Ovary (tissue), 9 donors: ENCODE measurements around the gene PRG2. TPM values are rescaled to one million over a fixed set of nuclear protein-coding genes. Genes with fewer than 3 reads are reported as not detected.

Experiments used
- DNase-seq, 5 donors: peaks; one replicate each; pipeline ENCODE4 v3.0.0-alpha.2; 2019 to 2020
- H3K27ac ChIP-seq, 2 donors: fragments of 200-600 bp; one replicate each; pipeline versions ENCODE4 v1.5.1 to v1.8.0; 2019 to 2022
- H3K27me3 ChIP-seq: fragments of 200-600 bp; one replicate; pipeline ENCODE4 v1.8.0; 2022
- H3K36me3 ChIP-seq: fragments of 200-600 bp; sonication (generic); one replicate; pipeline ENCODE4 v1.5.1; 2019
- H3K4me1 ChIP-seq: one replicate; pipeline ENCODE4 v1.8.1; 2013; ENCODE audit warnings: mild to moderate bottlenecking, moderate library complexity; ENCODE audit not compliant: insufficient read depth
- H3K4me3 ChIP-seq: fragments of 200-600 bp; sonication (generic); one replicate; pipeline ENCODE4 v1.5.1; 2017
- H3K9me3 ChIP-seq, 2 donors: fragments of 200-600 bp in 1 of 2; sonication (generic) in 1 of 2; one replicate each; pipeline versions ENCODE4 v1.5.1 to v1.8.1; 2013 to 2019; ENCODE audit warnings: mild to moderate bottlenecking in 1 of 2, moderate library complexity in 1 of 2
- EP300 ChIP-seq: sonication (generic); formaldehyde crosslinking; IDR thresholded peaks from one replicate; pipeline ENCODE4 v1.6.1; 2017; ENCODE audit warnings: antibody characterized with exemption
- POLR2A ChIP-seq: fragments of 450-650 bp; IDR thresholded peaks from one replicate; pipeline ENCODE4 v1.6.1; 2017; ENCODE audit warnings: antibody characterized with exemption, mild to moderate bottlenecking, moderate library complexity
- WGBS, 3 donors: extraction: QIAGEN DNeasy Blood & Tissue Kit in 1 of 3; methylation state at CpG; one replicate each; pipeline versions ENCODE4 v1.1.5 to v1.1.7; 2013 to 2017; 5-methylcytosine and 5-hydroxymethylcytosine counted together
- intact Hi-C, 4 donors: fragments of 100-400 bp; cut with DNase I; formaldehyde crosslinking; loops; one replicate each; pipeline versions ENCODE4 v1.11.0 to v1.15.1; 2022 to 2023
- polyA plus RNA-seq, 2 donors: library from polyadenylated mRNA; stranded (reverse); fragments of 200-250 nt in 1 of 2; fragments of 350-450 nt in 1 of 2; fragmentation: Illumina TruSeq in 1 of 2; extraction: RNeasy Lipid Tissue Mini Kit (QIAGEN cat#74804) in 1 of 2; gene quantifications; one replicate each; pipeline ENCODE4 v1.2.3, GENCODE V29; 2013 to 2014
- total RNA-seq, 7 donors: library from RNA; depleted of rRNA in 2 of 7; stranded (reverse); fragments of >200 nt in 2 of 7; fragmentation: NEBNext Ultra II Directional in 3 of 7; extraction: Animal tissue kit (Norgen Biotek cat#: 25700) in 3 of 7; gene quantifications; one replicate each; pipeline versions ENCODE4 v1.1.0 to v1.2.4, GENCODE V29; 2016 to 2023
- TF ChIP-seq, protein P1 (sequence below), 3 donors: fragments of 450-650 bp in 2 of 3; fragments of 200-600 bp in 1 of 3; IDR thresholded peaks; one replicate each; pipeline versions ENCODE4 v1.5.1 to v1.8.0; 2016 to 2022; ENCODE audit warnings: antibody characterized with exemption in 3 of 3, mild to moderate bottlenecking in 1 of 3
- donor health status: DM: no; HTN: no; CAD: no; lungs with moderate emphysema.
- donor health status: DM: no; HTN: no; CAD: no.
- donor health status: Bipolar disorder and iron deficiency.
- donor health status: DM: yes; HTN: yes; CAD: no.
- donor health status: DM: no; HTN: no; CAD: no.
- donor health status: DM: yes; HTN: yes; CAD: no.

PRG2 gene
- total and polyA plus RNA-seq, 9 donors, result 0.15 TPM; not detected in 8

DNA sequence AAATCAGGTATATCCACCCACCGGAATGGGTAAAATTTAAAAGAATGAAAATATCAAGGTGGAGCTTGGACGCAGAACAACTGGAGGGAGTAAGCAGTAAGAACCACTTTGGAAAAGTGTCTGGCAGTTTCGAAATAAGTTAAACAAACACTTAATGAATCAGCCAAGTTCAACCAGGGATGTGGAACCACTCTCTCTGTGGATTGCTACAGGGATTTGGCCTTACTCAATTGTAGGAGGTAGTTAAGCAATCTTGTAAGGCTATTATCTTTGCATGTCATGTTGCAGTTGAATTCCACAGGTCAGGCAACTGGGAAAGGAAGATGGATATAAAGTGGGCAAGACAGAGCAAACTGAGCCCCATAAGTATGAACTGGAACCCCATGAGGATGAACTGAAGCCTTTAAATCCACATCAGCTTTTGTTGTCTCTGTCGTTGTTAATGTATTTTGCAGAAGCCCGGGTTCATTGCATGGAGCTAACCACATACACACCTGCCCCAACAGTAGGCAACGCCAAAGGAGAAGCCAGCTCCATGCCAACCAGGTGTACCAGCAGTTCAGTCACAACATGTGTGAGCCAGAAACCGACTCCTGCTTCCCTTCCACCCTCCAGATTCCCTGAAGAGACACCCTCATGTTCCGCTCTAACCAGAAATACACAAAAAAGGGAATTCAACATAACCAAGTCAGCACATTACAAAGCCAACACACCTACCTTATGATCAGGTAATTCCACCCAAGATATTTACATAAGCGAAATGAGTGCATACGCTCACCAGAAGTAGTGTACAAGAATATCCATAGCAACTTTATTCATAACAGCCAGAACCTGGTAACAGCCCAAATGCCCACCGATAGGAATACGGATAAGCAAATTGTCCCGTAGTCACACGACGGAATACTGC is 44.4 kb upstream of the PRG2 start:
- H3K27ac ChIP-seq, result no peak overlapping the region
- no peaks in the 10 kb centered on the region for H3K9me3 ChIP-seq
- H3K27me3 ChIP-seq, result no peaks in the 10 kb centered on the region
- no peaks in the 10 kb centered on the region for H3K4me1 ChIP-seq
- no peak overlapping the region for H3K4me3 ChIP-seq
- 67 to 71% (median 69%) methylated on average over 15 of the region's 15 CpGs for WGBS, 3 donors
- intact Hi-C loops, result no loop called here
- H3K36me3 ChIP-seq, result no peaks in the 10 kb centered on the region
- DNase-seq, result no peak
- TF ChIP-seq EP300, result no peak
- TF ChIP-seq, protein P1, sequence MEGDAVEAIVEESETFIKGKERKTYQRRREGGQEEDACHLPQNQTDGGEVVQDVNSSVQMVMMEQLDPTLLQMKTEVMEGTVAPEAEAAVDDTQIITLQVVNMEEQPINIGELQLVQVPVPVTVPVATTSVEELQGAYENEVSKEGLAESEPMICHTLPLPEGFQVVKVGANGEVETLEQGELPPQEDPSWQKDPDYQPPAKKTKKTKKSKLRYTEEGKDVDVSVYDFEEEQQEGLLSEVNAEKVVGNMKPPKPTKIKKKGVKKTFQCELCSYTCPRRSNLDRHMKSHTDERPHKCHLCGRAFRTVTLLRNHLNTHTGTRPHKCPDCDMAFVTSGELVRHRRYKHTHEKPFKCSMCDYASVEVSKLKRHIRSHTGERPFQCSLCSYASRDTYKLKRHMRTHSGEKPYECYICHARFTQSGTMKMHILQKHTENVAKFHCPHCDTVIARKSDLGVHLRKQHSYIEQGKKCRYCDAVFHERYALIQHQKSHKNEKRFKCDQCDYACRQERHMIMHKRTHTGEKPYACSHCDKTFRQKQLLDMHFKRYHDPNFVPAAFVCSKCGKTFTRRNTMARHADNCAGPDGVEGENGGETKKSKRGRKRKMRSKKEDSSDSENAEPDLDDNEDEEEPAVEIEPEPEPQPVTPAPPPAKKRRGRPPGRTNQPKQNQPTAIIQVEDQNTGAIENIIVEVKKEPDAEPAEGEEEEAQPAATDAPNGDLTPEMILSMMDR (IDR thresholded peaks at IDR 0.05), result no peak
- no peak for TF ChIP-seq POLR2A

DNA sequence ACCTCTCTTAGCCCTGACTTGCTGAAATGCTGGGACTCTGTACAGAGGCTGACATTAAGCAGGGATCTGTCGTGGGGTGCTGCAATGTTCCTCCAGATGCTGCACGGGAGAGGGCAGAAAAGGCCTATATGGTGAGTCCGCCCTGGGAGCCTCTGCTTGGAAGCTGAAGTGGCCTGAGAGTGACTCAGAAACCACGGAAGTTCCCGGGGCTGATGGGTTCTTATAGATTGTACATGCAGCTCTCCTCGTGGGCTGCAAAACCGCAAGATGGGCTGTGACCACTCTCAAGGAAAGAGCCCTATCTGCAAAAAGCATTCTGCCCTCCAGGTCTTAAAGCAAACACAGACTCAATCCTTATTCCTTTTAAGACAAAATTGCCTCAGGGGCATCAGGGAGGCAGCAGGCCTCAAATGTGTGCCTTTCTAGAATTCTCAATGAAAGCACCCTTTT is 42.3 kb upstream of the PRG2 start:
- Histone ChIP-seq H3K9me3 (no peaks in the 10 kb centered on the region), H3K4me3 (no peak overlapping the region), H3K27me3 (no peaks in the 10 kb centered on the region), H3K36me3 (no peaks in the 10 kb centered on the region), H3K4me1 (peaks cover 4% of the 10 kb centered on the region), H3K27ac (no peak overlapping the region)
- no peak for TF ChIP-seq EP300
- TF ChIP-seq, protein P1 (IDR thresholded peaks at IDR 0.05), result no peak
- 60 to 72% (median 61%) methylated on average over 7 of the region's 7 CpGs for WGBS, 3 donors
- intact Hi-C loops, result no loop called here
- DNase-seq, result no peak

DNA sequence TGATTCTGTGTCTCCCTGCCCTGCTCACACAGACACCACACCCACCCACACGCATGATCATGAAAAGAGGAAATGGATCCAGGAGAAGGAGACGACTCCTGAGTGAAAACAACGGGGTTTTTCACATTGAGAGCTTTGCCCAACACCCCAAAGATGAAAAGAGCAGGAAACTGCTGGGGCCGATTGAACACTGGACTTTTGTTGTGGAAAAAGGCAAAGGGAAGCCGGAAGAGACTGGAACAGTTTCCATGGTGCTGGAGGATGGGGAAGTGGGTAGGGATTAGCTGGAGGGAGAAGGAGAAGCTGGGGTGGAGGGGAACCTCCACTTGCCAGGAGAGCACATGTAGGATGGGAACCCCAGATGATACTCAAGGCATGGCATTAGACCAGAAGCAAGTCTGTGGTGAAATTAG is 41.7 kb upstream of the PRG2 start:
- intact Hi-C loops, result no loop called here
- Histone ChIP-seq H3K27me3 (no peaks in the 10 kb centered on the region), H3K36me3 (no peaks in the 10 kb centered on the region), H3K4me1 (peaks cover 5% of the 10 kb centered on the region), H3K27ac (no peak overlapping the region), H3K4me3 (no peak overlapping the region), H3K9me3 (no peaks in the 10 kb centered on the region)
- WGBS, 3 donors, result 64 to 77% (median 67%) methylated on average over 5 of the region's 5 CpGs
- no peak for DNase-seq
- TF ChIP-seq, protein P1 (IDR thresholded peaks at IDR 0.05), result no peak
- TF ChIP-seq POLR2A (no peak), EP300 (no peak)

DNA sequence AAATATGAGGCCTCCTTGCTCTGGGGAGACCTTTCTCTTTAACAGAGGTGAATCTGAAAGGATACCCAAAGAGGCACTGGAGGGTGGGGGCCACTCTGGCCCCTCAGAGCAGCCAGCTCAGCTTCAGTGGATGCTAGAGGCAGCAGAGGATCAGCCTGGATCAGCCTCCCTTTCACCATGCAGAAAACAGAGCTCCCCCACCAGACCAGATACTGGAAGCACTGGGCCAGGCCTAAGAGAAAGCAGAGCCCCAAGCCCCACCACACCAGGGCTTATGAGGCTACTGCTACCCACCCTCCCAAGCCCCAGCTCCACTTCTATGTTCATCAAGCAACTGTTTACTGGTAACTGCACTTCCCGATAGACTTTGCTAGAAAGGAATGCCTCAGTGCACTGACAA is 40.5 kb upstream of the PRG2 start:
- Histone ChIP-seq H3K27me3 (no peaks in the 10 kb centered on the region), H3K4me3 (no peak overlapping the region), H3K4me1 (peaks cover 11% of the 10 kb centered on the region), H3K9me3 (no peaks in the 10 kb centered on the region), H3K27ac (no peak overlapping the region), H3K36me3 (no peaks in the 10 kb centered on the region)
- TF ChIP-seq POLR2A (no peak), EP300 (no peak)
- TF ChIP-seq, protein P1 (IDR thresholded peaks at IDR 0.05), result no peak
- intact Hi-C loops, result no loop called here
- DNase-seq, result no peak
- WGBS, 3 donors, result 70 to 75% (median 74%) methylated on average over 1 of the region's 1 CpG
